ENCODE results near the gene POLR2I. TPM values are rescaled to one million over a fixed set of nuclear protein-coding genes. Genes with fewer than 3 reads are reported as not detected.

The POLR2I gene
- 51.8 to 60.9 TPM (median 59.5 TPM) in 3 replicates for total RNA-seq

DNA sequence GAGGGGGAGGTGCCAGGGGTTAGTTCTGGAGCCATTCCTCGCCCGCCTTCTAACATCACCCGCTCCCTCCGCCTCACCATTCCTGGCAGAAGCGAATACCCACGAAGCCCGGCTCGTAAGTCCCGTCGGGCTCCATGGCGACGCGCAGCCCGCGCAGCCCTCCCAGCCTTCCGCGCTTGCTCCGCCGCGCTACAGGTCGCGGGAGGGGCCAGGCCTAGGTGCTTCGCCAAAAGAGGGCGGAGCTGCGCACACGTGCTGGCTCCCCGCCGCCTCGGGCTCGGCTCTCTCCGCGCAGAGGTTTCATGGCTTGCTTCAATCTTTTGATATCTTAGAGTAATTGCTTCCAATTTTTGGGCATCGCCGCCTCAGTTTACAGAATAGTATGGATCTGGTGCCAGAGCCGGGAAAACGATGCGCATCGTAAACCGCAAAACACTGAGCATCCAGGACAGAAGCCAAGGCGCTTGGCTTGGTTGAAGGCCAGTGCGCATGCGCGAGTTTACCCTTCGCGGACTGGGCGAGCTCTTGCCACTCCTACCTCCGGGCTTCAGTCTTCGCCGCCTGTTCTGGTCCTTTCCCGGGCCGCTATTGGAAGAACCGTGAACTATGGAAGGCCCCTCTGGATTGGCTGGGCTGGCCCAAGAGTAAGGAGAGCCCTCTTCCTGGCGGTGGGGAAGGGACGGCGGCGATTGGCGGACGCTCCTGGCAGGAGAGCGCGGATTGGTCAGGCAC lies at the start of gene POLR2I:
Gene POLR2I (minus strand): TSS at position 155 of the 732 bp plus-strand sequence. CDS start 19 bp downstream, at position 136.
- peak; percentile 97 to 98 for DNase-seq (ENCODE audit: low spot score in 2 of 2, unreplicated experiment in 2 of 2)
- TF ChIP-seq, protein P1, sequence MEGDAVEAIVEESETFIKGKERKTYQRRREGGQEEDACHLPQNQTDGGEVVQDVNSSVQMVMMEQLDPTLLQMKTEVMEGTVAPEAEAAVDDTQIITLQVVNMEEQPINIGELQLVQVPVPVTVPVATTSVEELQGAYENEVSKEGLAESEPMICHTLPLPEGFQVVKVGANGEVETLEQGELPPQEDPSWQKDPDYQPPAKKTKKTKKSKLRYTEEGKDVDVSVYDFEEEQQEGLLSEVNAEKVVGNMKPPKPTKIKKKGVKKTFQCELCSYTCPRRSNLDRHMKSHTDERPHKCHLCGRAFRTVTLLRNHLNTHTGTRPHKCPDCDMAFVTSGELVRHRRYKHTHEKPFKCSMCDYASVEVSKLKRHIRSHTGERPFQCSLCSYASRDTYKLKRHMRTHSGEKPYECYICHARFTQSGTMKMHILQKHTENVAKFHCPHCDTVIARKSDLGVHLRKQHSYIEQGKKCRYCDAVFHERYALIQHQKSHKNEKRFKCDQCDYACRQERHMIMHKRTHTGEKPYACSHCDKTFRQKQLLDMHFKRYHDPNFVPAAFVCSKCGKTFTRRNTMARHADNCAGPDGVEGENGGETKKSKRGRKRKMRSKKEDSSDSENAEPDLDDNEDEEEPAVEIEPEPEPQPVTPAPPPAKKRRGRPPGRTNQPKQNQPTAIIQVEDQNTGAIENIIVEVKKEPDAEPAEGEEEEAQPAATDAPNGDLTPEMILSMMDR (IDR thresholded peaks at IDR 0.05; ENCODE audit: unreplicated experiment), result no peak
- H3K27ac Mint-ChIP-seq, result peak within 1 kb of the TSS; percentile 96
- H3K36me3 Mint-ChIP-seq, result peaks cover 14% of the 10 kb centered on the region
- no peaks in the 10 kb centered on the region for H3K9me3 Mint-ChIP-seq
- peaks cover 27% of the 10 kb centered on the region for H3K4me1 Mint-ChIP-seq
- H3K27me3 Mint-ChIP-seq (ENCODE audit: low read depth), result peaks cover 2% of the 10 kb centered on the region
- peak within 1 kb of the TSS; percentile 91 for H3K4me3 Mint-ChIP-seq

DNA sequence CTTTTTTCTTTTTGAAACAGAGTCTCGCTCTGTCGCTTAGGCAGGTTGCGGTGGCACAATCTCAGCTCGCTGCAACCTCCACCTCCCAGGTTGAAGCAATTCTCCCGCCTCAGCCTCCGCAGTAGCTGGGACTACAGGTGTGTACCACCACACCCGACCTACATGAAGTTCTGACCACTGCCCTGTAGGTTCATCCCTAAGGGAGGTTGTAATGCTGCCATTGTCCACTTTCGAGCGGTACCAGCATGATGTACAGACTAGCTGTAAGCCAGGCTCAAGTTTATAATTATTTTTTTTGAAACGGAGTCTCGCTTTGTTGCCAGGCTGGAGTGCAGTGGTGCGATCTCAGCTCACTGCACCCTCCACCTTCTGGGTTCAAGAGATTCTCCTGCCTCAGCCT lies 49.1 kb upstream of the POLR2I start:
- no peak for DNase-seq (ENCODE audit: low spot score in 2 of 2, unreplicated experiment in 2 of 2)
- TF ChIP-seq, protein P1 (IDR thresholded peaks at IDR 0.05; ENCODE audit: unreplicated experiment), result no peak
- no peaks in the 10 kb centered on the region for H3K27me3 Mint-ChIP-seq (ENCODE audit: low read depth)
- peaks cover 21% of the 10 kb centered on the region for H3K36me3 Mint-ChIP-seq
- H3K27ac Mint-ChIP-seq, result no peak overlapping the region
- H3K9me3 Mint-ChIP-seq, result no peaks in the 10 kb centered on the region
- no peaks in the 10 kb centered on the region for H3K4me1 Mint-ChIP-seq
- no peak overlapping the region for H3K4me3 Mint-ChIP-seq

DNA sequence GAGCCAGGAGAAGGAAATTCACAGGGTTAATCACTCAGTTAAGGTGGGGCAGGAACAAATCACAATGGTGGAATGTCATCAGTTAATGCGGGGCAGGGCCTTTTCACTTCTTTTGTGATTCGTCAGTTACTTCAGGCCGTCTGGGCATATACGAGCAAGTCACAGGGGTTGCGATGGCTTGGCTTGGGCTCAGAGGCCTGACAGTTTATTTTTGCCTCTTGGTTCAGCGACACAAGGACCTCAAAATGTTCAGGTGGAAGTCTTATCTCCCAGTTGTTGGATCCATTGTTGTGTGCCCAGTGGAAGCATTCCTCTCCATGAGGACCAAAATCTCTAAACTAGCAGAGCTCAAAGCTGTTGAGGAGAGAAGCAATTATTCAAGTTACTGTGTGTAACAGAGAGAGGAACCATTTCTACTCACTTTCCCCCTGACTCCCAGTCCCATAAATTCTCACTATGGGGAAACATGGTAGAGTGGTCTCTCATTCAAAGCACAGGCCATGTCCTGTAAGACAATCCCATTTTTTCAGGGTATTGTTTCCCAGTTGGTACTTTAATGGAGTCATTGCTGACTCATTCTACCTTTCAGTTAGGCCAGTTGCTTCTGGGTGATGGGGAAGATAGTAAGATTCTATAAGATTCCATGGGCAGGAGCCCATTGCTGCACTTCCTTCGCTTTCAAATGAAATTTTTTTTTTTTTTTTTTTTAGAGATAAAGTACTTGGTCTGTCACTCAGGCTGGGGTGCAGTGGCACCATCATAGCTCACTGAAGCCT lies 46.3 kb upstream of the POLR2I start:
- no peak for DNase-seq (ENCODE audit: low spot score in 2 of 2, unreplicated experiment in 2 of 2)
- H3K4me1 Mint-ChIP-seq, result no peaks in the 10 kb centered on the region
- H3K4me3 Mint-ChIP-seq, result no peak overlapping the region
- H3K9me3 Mint-ChIP-seq, result no peaks in the 10 kb centered on the region
- TF ChIP-seq, protein P1 (IDR thresholded peaks at IDR 0.05; ENCODE audit: unreplicated experiment), result no peak
- H3K36me3 Mint-ChIP-seq, result peaks cover 18% of the 10 kb centered on the region
- no peak overlapping the region for H3K27ac Mint-ChIP-seq
- no peaks in the 10 kb centered on the region for H3K27me3 Mint-ChIP-seq (ENCODE audit: low read depth)

DNA sequence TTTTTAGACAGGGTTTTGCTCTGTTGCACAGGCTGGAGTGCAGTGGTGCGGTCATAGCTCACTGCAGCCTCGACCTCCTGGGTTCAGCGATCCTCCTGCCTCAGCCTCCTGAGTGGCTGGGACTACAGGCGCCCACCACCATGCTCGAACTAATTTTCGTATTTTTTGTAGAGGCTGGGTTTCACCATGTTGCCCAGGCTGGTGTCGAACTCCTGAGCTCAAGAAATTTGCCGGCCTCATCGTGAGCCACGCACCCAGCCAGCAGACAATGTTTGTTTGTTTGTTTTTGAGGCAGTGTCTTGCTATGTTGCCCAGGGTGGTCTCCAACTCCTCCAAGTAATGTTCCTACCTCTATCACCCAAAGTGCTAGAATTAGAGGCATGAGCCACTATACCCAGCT lies 38.5 kb upstream of the POLR2I start:
- DNase-seq (ENCODE audit: low spot score in 2 of 2, unreplicated experiment in 2 of 2), result no peak
- Mint-ChIP-seq H3K4me1 (no peaks in the 10 kb centered on the region), H3K9me3 (no peaks in the 10 kb centered on the region), H3K36me3 (peaks cover 20% of the 10 kb centered on the region), H3K27ac (no peak overlapping the region), H3K27me3 (ENCODE audit: low read depth) (no peaks in the 10 kb centered on the region), H3K4me3 (no peak overlapping the region)
- TF ChIP-seq, protein P1 (IDR thresholded peaks at IDR 0.05; ENCODE audit: unreplicated experiment), result no peak

DNA sequence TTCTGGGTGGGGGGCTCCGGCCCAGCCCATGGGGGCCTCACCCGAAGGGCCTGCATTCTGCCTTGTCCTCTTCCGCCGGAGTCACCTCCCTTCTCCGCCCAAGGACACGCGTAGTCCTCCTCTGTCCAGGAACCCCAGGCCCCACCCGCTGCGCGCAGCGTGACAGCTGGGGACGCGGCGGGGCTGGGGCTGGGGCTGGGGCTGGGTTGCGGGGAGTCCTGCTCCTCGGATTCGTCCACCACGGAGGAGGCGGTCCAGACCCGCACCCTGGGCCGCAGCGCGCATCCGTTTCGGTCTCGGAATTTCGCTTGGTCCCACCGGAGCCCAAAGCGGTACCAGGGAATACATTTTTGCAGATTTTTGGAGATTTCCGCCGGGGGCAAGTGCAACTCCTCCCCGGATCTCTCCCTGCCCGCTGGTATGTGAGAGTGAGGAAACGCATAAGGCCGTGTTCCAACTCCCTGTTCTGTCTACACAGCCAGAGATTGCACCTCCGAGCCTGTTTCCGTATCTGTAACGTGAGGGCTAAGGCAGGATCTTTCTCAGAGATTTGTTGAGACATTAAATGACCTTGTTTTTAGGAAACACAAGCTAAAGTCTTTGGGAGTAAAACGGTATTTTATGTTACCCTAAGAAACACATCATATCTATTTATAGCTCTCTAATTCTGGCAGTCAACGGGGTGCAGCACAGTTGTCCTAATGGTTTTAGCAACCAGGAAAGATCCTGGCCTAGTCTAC lies 37.8 kb upstream of the POLR2I start, which contains the start of gene COX7A1:
Gene COX7A1 (minus strand): TSS at position 96 of the 740 bp plus-strand sequence. CDS start 40 bp downstream, at position 56.
- Mint-ChIP-seq H3K27ac (no peak within 1 kb of the TSS), H3K27me3 (ENCODE audit: low read depth) (no peaks in the 10 kb centered on the region)

More for the DNA sequence above, 37.8 kb upstream of the POLR2I start, which contains the start of gene COX7A1:
- Mint-ChIP-seq H3K36me3 (peaks cover 20% of the 10 kb centered on the region), H3K9me3 (no peaks in the 10 kb centered on the region), H3K4me1 (no peaks in the 10 kb centered on the region), H3K4me3 (no peak within 1 kb of the TSS)
- no peak for DNase-seq (ENCODE audit: low spot score in 2 of 2, unreplicated experiment in 2 of 2)
- TF ChIP-seq, protein P1 (IDR thresholded peaks at IDR 0.05; ENCODE audit: unreplicated experiment), result no peak

All from mesothelial cell of epicardium (in vitro differentiated cells).